DND-41 (cell line): Measurements from ENCODE around the gene PPA2.

Experiments
- CTCF ChIP-seq: IDR thresholded peaks from 2 replicates; pipeline ENCODE4 v1.5.1; 2012; ENCODE audit warnings: borderline replicate concordance, low read length, moderate library complexity, mild to moderate bottlenecking; ENCODE audit not compliant: poor library complexity, severe bottlenecking; ENCODE audit errors: extremely low read depth
- EZH2 ChIP-seq: IDR thresholded peaks from 3 replicates; pipeline ENCODE4 v1.6.1; 2012; ENCODE audit warnings: borderline replicate concordance, low read depth, mild to moderate bottlenecking, moderate library complexity, low read length, inconsistent platforms; ENCODE audit not compliant: severe bottlenecking

- TF ChIP-seq CTCF: no peak
- TF ChIP-seq EZH2: no peak
Measured at GRCh38 chr4:105460306-105460705, 13.6 kb downstream of the PPA2 start.
